ENCODE results near the gene PDZRN4. TPM values are rescaled to one million over a fixed set of nuclear protein-coding genes. Genes with fewer than 3 reads are reported as not detected.
A peak's percentile ranks its signal among the peaks of the same experiment; 100 is the strongest.
"Not testable (repeated sequence)": the region's sequence is repeated elsewhere in the genome, so short reads cannot be mapped to it uniquely, and the experiment has no call there.

PDZRN4 gene
- polyA plus RNA-seq, 3 donors: not detected

GRCh38 chr12:41277100-41277945, 89.2 kb downstream of the PDZRN4 start:
- H2AFZ ChIP-seq (ENCODE audit: insufficient read depth, low read depth, low read length, poor library complexity, severe bottlenecking): peak overlapping the region; percentile 6
- peaks cover 4% of the 10 kb centered on the region for H3K4me1 Mint-ChIP-seq
- H3K27me3 Mint-ChIP-seq (ENCODE audit: low read depth in 3 of 3): no peaks in the 10 kb centered on the region
- no peaks in the 10 kb centered on the region for H3K9me3 ChIP-seq (replicated peaks in 1 of 2; ENCODE audit: control insufficient read depth in 1 of 2, insufficient read depth in 1 of 2, low read length in 2 of 2)
- H3K36me3 Mint-ChIP-seq: no peaks in the 10 kb centered on the region
- WGBS (ENCODE audit: insufficient coverage): 57% methylated on average over 7 of the region's 15 CpGs
- H3K79me2 ChIP-seq (ENCODE audit: insufficient read depth, low read length): no peaks in the 10 kb centered on the region
- H3K27ac ChIP-seq (ENCODE audit: low read depth in 1 of 2, low read length in 2 of 2): no peak overlapping the region
- no peak overlapping the region for H3K9ac ChIP-seq (ENCODE audit: insufficient read depth, low read length, poor library complexity, severe bottlenecking)
- no peak overlapping the region for H3K4me3 Mint-ChIP-seq
- H3K4me1 ChIP-seq (ENCODE audit: control insufficient read depth in 1 of 2, insufficient read depth in 2 of 2, low read length in 2 of 2): peaks cover 0 to 2% of the 10 kb centered on the region in 2 donors
- intact Hi-C loops (cut with micrococcal nuclease): loop anchor here (2.0 to 10.0 kb wide), 3 partner anchors 747 to 1090 kb away; no protein-coding TSS in a partner anchor
- no peak overlapping the region for H3K4me2 ChIP-seq (replicated peaks; ENCODE audit: extremely low read depth, low read length, poor library complexity, severe bottlenecking)
- no peak overlapping the region for H3K27ac Mint-ChIP-seq
- H3K36me3 ChIP-seq (replicated peaks in 1 of 2; ENCODE audit: control insufficient read depth in 1 of 2, insufficient read depth in 2 of 2, low read length in 2 of 2): no peaks in the 10 kb centered on the region
- no peak overlapping the region for H3K4me3 ChIP-seq (replicated peaks in 1 of 3; ENCODE audit: low read depth in 2 of 3, low read length in 3 of 3)
- H3K9me3 Mint-ChIP-seq: no peaks in the 10 kb centered on the region
- H4K20me1 ChIP-seq (ENCODE audit: insufficient read depth, low read length): no peaks in the 10 kb centered on the region
- TF ChIP-seq, protein P1, sequence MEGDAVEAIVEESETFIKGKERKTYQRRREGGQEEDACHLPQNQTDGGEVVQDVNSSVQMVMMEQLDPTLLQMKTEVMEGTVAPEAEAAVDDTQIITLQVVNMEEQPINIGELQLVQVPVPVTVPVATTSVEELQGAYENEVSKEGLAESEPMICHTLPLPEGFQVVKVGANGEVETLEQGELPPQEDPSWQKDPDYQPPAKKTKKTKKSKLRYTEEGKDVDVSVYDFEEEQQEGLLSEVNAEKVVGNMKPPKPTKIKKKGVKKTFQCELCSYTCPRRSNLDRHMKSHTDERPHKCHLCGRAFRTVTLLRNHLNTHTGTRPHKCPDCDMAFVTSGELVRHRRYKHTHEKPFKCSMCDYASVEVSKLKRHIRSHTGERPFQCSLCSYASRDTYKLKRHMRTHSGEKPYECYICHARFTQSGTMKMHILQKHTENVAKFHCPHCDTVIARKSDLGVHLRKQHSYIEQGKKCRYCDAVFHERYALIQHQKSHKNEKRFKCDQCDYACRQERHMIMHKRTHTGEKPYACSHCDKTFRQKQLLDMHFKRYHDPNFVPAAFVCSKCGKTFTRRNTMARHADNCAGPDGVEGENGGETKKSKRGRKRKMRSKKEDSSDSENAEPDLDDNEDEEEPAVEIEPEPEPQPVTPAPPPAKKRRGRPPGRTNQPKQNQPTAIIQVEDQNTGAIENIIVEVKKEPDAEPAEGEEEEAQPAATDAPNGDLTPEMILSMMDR (IDR thresholded peaks at IDR 0.05): peak; percentile 73
- peak; percentile 15 to 58 (median 40) for DNase-seq
- H3K27me3 ChIP-seq (ENCODE audit: control insufficient read depth in 2 of 2, insufficient read depth in 2 of 2, low read length in 2 of 2): no peaks in the 10 kb centered on the region

- H3K4me1 Mint-ChIP-seq: peaks cover 4% of the 10 kb centered on the region
- H3K79me2 ChIP-seq (ENCODE audit: insufficient read depth, low read length): no peaks in the 10 kb centered on the region
- WGBS (ENCODE audit: insufficient coverage): no CpG with 5 or more reads among the region's 3 CpGs
- H3K36me3 Mint-ChIP-seq: no peaks in the 10 kb centered on the region
- H3K36me3 ChIP-seq (replicated peaks in 1 of 2; ENCODE audit: control insufficient read depth in 1 of 2, insufficient read depth in 2 of 2, low read length in 2 of 2): no peaks in the 10 kb centered on the region
- H4K20me1 ChIP-seq (ENCODE audit: insufficient read depth, low read length): no peaks in the 10 kb centered on the region
- intact Hi-C loops (cut with micrococcal nuclease): loop anchor here (2.0 to 10.0 kb wide), 3 partner anchors 747 to 1089 kb away; no protein-coding TSS in a partner anchor
- peak overlapping the region; percentile 6 for H2AFZ ChIP-seq (ENCODE audit: insufficient read depth, low read depth, low read length, poor library complexity, severe bottlenecking)
- H3K27ac ChIP-seq (ENCODE audit: low read depth in 1 of 2, low read length in 2 of 2): no peak overlapping the region
- DNase-seq: no peak
- H3K27me3 ChIP-seq (ENCODE audit: control insufficient read depth in 2 of 2, insufficient read depth in 2 of 2, low read length in 2 of 2): no peaks in the 10 kb centered on the region
- H3K27me3 Mint-ChIP-seq (ENCODE audit: low read depth in 3 of 3): no peaks in the 10 kb centered on the region
- H3K4me3 ChIP-seq (replicated peaks in 1 of 3; ENCODE audit: low read depth in 2 of 3, low read length in 3 of 3): no peak overlapping the region
- peaks cover 0 to 2% of the 10 kb centered on the region in 2 donors for H3K4me1 ChIP-seq (ENCODE audit: control insufficient read depth in 1 of 2, insufficient read depth in 2 of 2, low read length in 2 of 2)
- H3K9me3 Mint-ChIP-seq: no peaks in the 10 kb centered on the region
- no peak overlapping the region for H3K4me2 ChIP-seq (replicated peaks; ENCODE audit: extremely low read depth, low read length, poor library complexity, severe bottlenecking)
- no peaks in the 10 kb centered on the region for H3K9me3 ChIP-seq (replicated peaks in 1 of 2; ENCODE audit: control insufficient read depth in 1 of 2, insufficient read depth in 1 of 2, low read length in 2 of 2)
- TF ChIP-seq, protein P1 (IDR thresholded peaks at IDR 0.05): no peak
- no peak overlapping the region for H3K27ac Mint-ChIP-seq
- no peak overlapping the region for H3K4me3 Mint-ChIP-seq
- no peak overlapping the region for H3K9ac ChIP-seq (ENCODE audit: insufficient read depth, low read length, poor library complexity, severe bottlenecking)
Observed at GRCh38 chr12:41277946-41278267, 89.8 kb downstream of the PDZRN4 start.

DNA sequence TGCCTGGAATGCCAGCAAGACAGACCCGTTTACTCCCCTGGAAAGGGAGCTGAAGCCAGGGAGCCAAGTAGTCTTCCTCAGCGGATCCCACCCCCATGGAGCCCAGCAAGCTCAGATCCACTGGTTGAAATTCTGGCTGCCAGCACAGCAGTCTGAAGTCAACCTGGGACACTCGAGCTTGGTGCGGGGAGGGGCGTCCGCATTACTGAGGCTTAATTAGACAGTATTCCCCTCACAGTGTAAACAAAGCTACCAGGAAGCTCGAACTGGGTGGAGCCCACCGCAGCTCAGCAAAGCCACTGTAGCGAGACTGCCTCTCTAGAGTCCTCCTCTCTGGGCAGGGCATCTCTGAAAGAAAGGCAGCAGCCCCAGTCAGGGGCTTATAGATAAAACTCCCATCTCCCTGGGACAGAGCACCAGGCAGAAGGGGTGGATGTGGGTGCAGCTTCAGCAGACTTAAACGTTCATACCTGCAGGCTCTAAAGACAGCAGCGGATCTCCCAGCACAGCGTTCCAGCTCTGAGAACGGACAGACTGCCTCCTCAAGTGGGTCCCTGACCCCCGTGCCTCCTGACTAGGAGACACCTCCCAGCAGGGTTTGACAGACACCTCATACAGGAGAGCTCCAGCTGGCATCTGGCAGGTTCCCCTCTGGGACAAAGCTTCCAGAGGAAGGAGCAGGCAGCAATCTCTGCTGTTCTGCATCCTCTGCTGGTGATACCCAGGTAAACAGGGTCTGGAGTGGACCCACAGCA, 92.4 kb downstream of the PDZRN4 start:
- H3K36me3 Mint-ChIP-seq; H3K27me3 ChIP-seq (ENCODE audit: control insufficient read depth in 2 of 2, insufficient read depth in 2 of 2, low read length in 2 of 2); H3K4me2 ChIP-seq (replicated peaks; ENCODE audit: extremely low read depth, low read length, poor library complexity, severe bottlenecking); H3K9me3 ChIP-seq (replicated peaks in 1 of 2; ENCODE audit: control insufficient read depth in 1 of 2, insufficient read depth in 1 of 2, low read length in 2 of 2); H3K27me3 Mint-ChIP-seq (ENCODE audit: low read depth in 3 of 3); H3K27ac Mint-ChIP-seq; H3K4me1 Mint-ChIP-seq; intact Hi-C loops (cut with micrococcal nuclease); H3K36me3 ChIP-seq (replicated peaks in 1 of 2; ENCODE audit: control insufficient read depth in 1 of 2, insufficient read depth in 2 of 2, low read length in 2 of 2); H3K4me3 Mint-ChIP-seq; H3K4me3 ChIP-seq (replicated peaks in 1 of 3; ENCODE audit: low read depth in 2 of 3, low read length in 3 of 3); H3K9ac ChIP-seq (ENCODE audit: insufficient read depth, low read length, poor library complexity, severe bottlenecking); H3K79me2 ChIP-seq (ENCODE audit: insufficient read depth, low read length); H4K20me1 ChIP-seq (ENCODE audit: insufficient read depth, low read length); H3K27ac ChIP-seq (ENCODE audit: low read depth in 1 of 2, low read length in 2 of 2); H3K4me1 ChIP-seq (ENCODE audit: control insufficient read depth in 1 of 2, insufficient read depth in 2 of 2, low read length in 2 of 2); H3K9me3 Mint-ChIP-seq; H2AFZ ChIP-seq (ENCODE audit: insufficient read depth, low read depth, low read length, poor library complexity, severe bottlenecking); DNase-seq: not testable (repeated sequence)
- WGBS (ENCODE audit: insufficient coverage): 97% methylated on average over 13 of the region's 14 CpGs

Measured in CD14-positive monocyte (primary cell).